Adrenal gland (tissue), 12 donors: ENCODE results near the gene ZNF521. TPM values are rescaled to one million over a fixed set of nuclear protein-coding genes. Genes with fewer than 3 reads are reported as not detected.

Source experiments
- DNase-seq, 7 donors: peaks; one replicate each; pipeline ENCODE4 v3.0.0-alpha.2; 2019 to 2020
- H3K27ac ChIP-seq, 5 donors: fragments of 200-600 bp; sonication (generic) in 4 of 5; 1 replicate in 3 of 5; 2 replicates in 2 of 5; pipeline versions ENCODE4 v1.5.1 to v1.8.0; 2016 to 2020; ENCODE audit warnings: mild to moderate bottlenecking in 1 of 5
- H3K27me3 ChIP-seq: fragments of 200-600 bp; 2 replicates; pipeline ENCODE4 v1.8.0; 2021
- H3K36me3 ChIP-seq, 2 donors: fragments of 200-600 bp; replicated peaks in 1 of 2; 1 replicate in 1 of 2; 2 replicates in 1 of 2; pipeline versions ENCODE4 v1.5.1 to v1.8.0; 2018 to 2022
- H3K4me1 ChIP-seq, 2 donors: fragments of 200-600 bp; replicated peaks in 1 of 2; 1 replicate in 1 of 2; 2 replicates in 1 of 2; pipeline versions ENCODE4 v1.5.1 to v1.8.0; 2018 to 2021
- H3K4me3 ChIP-seq, 4 donors: fragments of 200-600 bp; sonication (generic) in 3 of 4; one replicate each; pipeline ENCODE4 v1.5.1; 2016 to 2018
- H3K9me3 ChIP-seq, 3 donors: fragments of 200-600 bp; sonication (generic) in 1 of 3; replicated peaks in 1 of 3; 1 replicate in 2 of 3; 2 replicates in 1 of 3; pipeline versions ENCODE4 v1.5.1 to v1.8.0; 2016 to 2021
- CTCF ChIP-seq, 6 experiments: fragments of 450-650 bp in 4 of 6; fragments of 200-600 bp in 2 of 6; sonication (generic) in 1 of 6; IDR thresholded peaks; 1 replicate in 5 of 6; 2 replicates in 1 of 6; pipeline versions ENCODE4 v1.5.1 to v1.8.0; 2016 to 2021; ENCODE audit warnings: antibody characterized with exemption in 6 of 6, mild to moderate bottlenecking in 2 of 6, moderate library complexity in 1 of 6
- POLR2A ChIP-seq, 2 donors: fragments of 450-650 bp; IDR thresholded peaks; one replicate each; pipeline ENCODE4 v1.6.1; 2017; ENCODE audit warnings: antibody characterized with exemption in 2 of 2, mild to moderate bottlenecking in 2 of 2, moderate library complexity in 1 of 2
- WGBS, 4 donors: extraction: QIAGEN DNeasy Blood & Tissue Kit in 2 of 4; methylation state at CpG; one replicate each; pipeline versions ENCODE4 v1.1.5 to v1.1.7; 2013 to 2017; 5-methylcytosine and 5-hydroxymethylcytosine counted together
- intact Hi-C, 2 donors: fragments of 100-400 bp; cut with DNase I; formaldehyde crosslinking; loops; one replicate each; pipeline versions ENCODE4 v1.14.1 to v1.15.0; 2022 to 2023
- polyA plus RNA-seq, 3 donors: library from polyadenylated mRNA; stranded (reverse); fragments of 200-250 nt in 2 of 3; fragments of 350-450 nt in 1 of 3; fragmentation: Illumina TruSeq in 1 of 3; extraction: RNeasy Lipid Tissue Mini Kit (QIAGEN cat#74804) in 1 of 3; gene quantifications; one replicate each; pipeline ENCODE4 v1.2.3, GENCODE V29; 2013 to 2014
- total RNA-seq, 9 donors: library from RNA; depleted of rRNA in 4 of 9; stranded (reverse); fragments of >200 nt in 4 of 9; fragments of 120-200 nt in 1 of 9; fragmentation: NEBNext Ultra II Directional in 1 of 9; extraction: Animal tissue kit (Norgen Biotek cat#: 25700) in 1 of 9; gene quantifications; one replicate each; pipeline versions ENCODE4 v1.1.0 to v1.2.4, GENCODE V29; 2013 to 2023
- donor health status: healthy with polysubstance abuse.
- donor health status: Bipolar disorder and iron deficiency.
- donor health status: DM: yes; HTN: yes; CAD: no.
- donor health status: DM: no; HTN: no; CAD: no.
- donor health status: DM: no; HTN: no; CAD: no.
- donor health status: DM: yes; HTN: yes; CAD: no.

The ZNF521 gene
- total and polyA plus RNA-seq, 12 donors, result 3.7 to 270 (median 43.0) TPM

- no peaks in the 10 kb centered on the region for H3K27me3 ChIP-seq
- WGBS, 4 donors, result 81 to 89% (median 84%) methylated on average over 10 of the region's 10 CpGs
- H3K4me1 ChIP-seq, result no peaks in the 10 kb centered on the region
- intact Hi-C loops, result no loop called here
- H3K4me3 ChIP-seq, result no peak overlapping the region
- H3K27ac ChIP-seq, result no peak overlapping the region
- no peak for DNase-seq
- no peaks in the 10 kb centered on the region for H3K9me3 ChIP-seq
- TF ChIP-seq CTCF (IDR thresholded peaks at IDR 0.05) (no peak), POLR2A (IDR thresholded peaks at IDR 0.05) (no peak)
- no peaks in the 10 kb centered on the region for H3K36me3 ChIP-seq
Measured at GRCh38 chr18:25175558-25176517, 176.1 kb downstream of the ZNF521 start.

GRCh38 chr18:25174324-25174723 is 177.6 kb downstream of the ZNF521 start:
- no peak for DNase-seq
- intact Hi-C loops, result no loop called here
- WGBS, 4 donors, result 91 to 92% (median 92%) methylated on average over 7 of the region's 7 CpGs
- Histone ChIP-seq H3K4me1 (no peaks in the 10 kb centered on the region), H3K4me3 (no peak overlapping the region), H3K27me3 (no peaks in the 10 kb centered on the region), H3K27ac (no peak overlapping the region), H3K36me3 (no peaks in the 10 kb centered on the region), H3K9me3 (no peaks in the 10 kb centered on the region)
- no peak for TF ChIP-seq POLR2A (IDR thresholded peaks at IDR 0.05)

GRCh38 chr18:25171334-25171733 is 180.6 kb downstream of the ZNF521 start:
- WGBS, 4 donors, result 53 to 64% (median 59%) methylated on average over 3 of the region's 3 CpGs
- intact Hi-C loops, result no loop called here
- DNase-seq, result no peak
- Histone ChIP-seq H3K4me1 (peaks cover 0 to 5% of the 10 kb centered on the region in 2 donors), H3K36me3 (no peaks in the 10 kb centered on the region), H3K27ac (no peak overlapping the region), H3K27me3 (no peaks in the 10 kb centered on the region), H3K9me3 (no peaks in the 10 kb centered on the region), H3K4me3 (no peak overlapping the region)
- TF ChIP-seq CTCF (IDR thresholded peaks at IDR 0.05), result no peak
- no peak for TF ChIP-seq POLR2A (IDR thresholded peaks at IDR 0.05)

- TF ChIP-seq POLR2A (IDR thresholded peaks at IDR 0.05) (no peak), CTCF (IDR thresholded peaks at IDR 0.05) (no peak)
- intact Hi-C loops, result no loop called here
Measured at GRCh38 chr18:25170402-25170801, 181.6 kb downstream of the ZNF521 start.

More at GRCh38 chr18:25170402-25170801, 181.6 kb downstream of the ZNF521 start:
- no peaks in the 10 kb centered on the region for H3K36me3 ChIP-seq
- H3K4me1 ChIP-seq, result peaks cover 0 to 5% of the 10 kb centered on the region in 2 donors
- no peaks in the 10 kb centered on the region for H3K9me3 ChIP-seq
- H3K27ac ChIP-seq, result no peak overlapping the region
- no peak for DNase-seq
- WGBS, 4 donors, result 93 to 96% (median 93%) methylated on average over 4 of the region's 4 CpGs
- H3K27me3 ChIP-seq, result no peaks in the 10 kb centered on the region
- H3K4me3 ChIP-seq, result no peak overlapping the region
